ENCODE data around the gene TMEM156. TPM values are rescaled to one million over a fixed set of nuclear protein-coding genes. Genes with fewer than 3 reads are reported as not detected.
"Not testable (repeated sequence)": the region's sequence is repeated elsewhere in the genome, so short reads cannot be mapped to it uniquely, and the experiment has no call there.

TMEM156 gene
- total RNA-seq, 3 donors from 2014 or later (not counting 1 experiment from before 2014, with no cell fraction given) = 13.8 to 22.3 (median 16.8) TPM

GRCh38 chr4:38965866-38966265, 66.3 kb downstream of the TMEM156 start:
- peak overlapping the region in 1 of 2 donors; percentile 25 for H3K27ac Mint-ChIP-seq
- H3K36me3 Mint-ChIP-seq = peaks cover 13% of the 10 kb centered on the region

GRCh38 chr4:38964942-38965775, 67.0 kb downstream of the TMEM156 start:
- DNase-seq (no peak), ATAC-seq (no peak)
- Mint-ChIP-seq H3K4me1 (peaks cover 0 to 4% of the 10 kb centered on the region in 2 donors), H3K27me3 (ENCODE audit: low read depth in 2 of 2) (no peaks in the 10 kb centered on the region), H3K4me3 (no peak overlapping the region), H3K9me3 (peaks cover 0 to 2% of the 10 kb centered on the region in 2 donors), H3K27ac (no peak overlapping the region), H3K36me3 (peaks cover 8% of the 10 kb centered on the region)
- no peak overlapping the region for H3K4me3 ChIP-seq (ENCODE audit: low read length)
- H3K27ac ChIP-seq (ENCODE audit: low read length) = no peak overlapping the region
- no peaks in the 10 kb centered on the region for H3K9me3 ChIP-seq (ENCODE audit: control insufficient read depth, insufficient read depth, low read length)
- TF ChIP-seq CTCF (IDR thresholded peaks at IDR 0.05) = no peak
- H3K4me1 ChIP-seq (ENCODE audit: control insufficient read depth, insufficient read depth, low read length) = no peaks in the 10 kb centered on the region
- intact Hi-C loops (cut with micrococcal nuclease) = no loop called here
- 95% methylated on average over 11 of the region's 11 CpGs for WGBS (ENCODE audit: insufficient coverage)
- peaks cover 42% of the 10 kb centered on the region for H3K36me3 ChIP-seq (ENCODE audit: control insufficient read depth, insufficient read depth, low read length)
- no peaks in the 10 kb centered on the region for H3K27me3 ChIP-seq (ENCODE audit: control insufficient read depth, insufficient read depth, low read length)

More at GRCh38 chr4:38965866-38966265, 66.3 kb downstream of the TMEM156 start:
- DNase-seq = no peak
- H3K27ac ChIP-seq (ENCODE audit: low read length) = no peak overlapping the region
- H3K4me3 Mint-ChIP-seq = no peak overlapping the region
- H3K27me3 ChIP-seq (ENCODE audit: control insufficient read depth, insufficient read depth, low read length) = no peaks in the 10 kb centered on the region
- no peaks in the 10 kb centered on the region for H3K9me3 ChIP-seq (ENCODE audit: control insufficient read depth, insufficient read depth, low read length)
- peaks cover 49% of the 10 kb centered on the region for H3K36me3 ChIP-seq (ENCODE audit: control insufficient read depth, insufficient read depth, low read length)
- no peaks in the 10 kb centered on the region for H3K27me3 Mint-ChIP-seq (ENCODE audit: low read depth in 2 of 2)
- intact Hi-C loops (cut with micrococcal nuclease) = no loop called here
- no peak for TF ChIP-seq CTCF (IDR thresholded peaks at IDR 0.05)
- no peaks in the 10 kb centered on the region for H3K4me1 ChIP-seq (ENCODE audit: control insufficient read depth, insufficient read depth, low read length)
- WGBS (ENCODE audit: insufficient coverage) = 77% methylated on average over 2 of the region's 3 CpGs
- peaks cover 0 to 4% of the 10 kb centered on the region in 2 donors for H3K4me1 Mint-ChIP-seq
- H3K4me3 ChIP-seq (ENCODE audit: low read length) = no peak overlapping the region
- ATAC-seq = no peak
- H3K9me3 Mint-ChIP-seq = peaks cover 0 to 2% of the 10 kb centered on the region in 2 donors

GRCh38 chr4:38959248-38959647, 73.0 kb downstream of the TMEM156 start:
- H3K4me3 Mint-ChIP-seq; H3K4me1 ChIP-seq (ENCODE audit: control insufficient read depth, insufficient read depth, low read length); intact Hi-C loops (cut with micrococcal nuclease); H3K4me1 Mint-ChIP-seq; H3K27ac ChIP-seq (ENCODE audit: low read length); H3K9me3 Mint-ChIP-seq; H3K36me3 Mint-ChIP-seq; H3K27me3 Mint-ChIP-seq (ENCODE audit: low read depth in 2 of 2); DNase-seq; H3K27me3 ChIP-seq (ENCODE audit: control insufficient read depth, insufficient read depth, low read length); H3K27ac Mint-ChIP-seq; H3K4me3 ChIP-seq (ENCODE audit: low read length); ATAC-seq; H3K9me3 ChIP-seq (ENCODE audit: control insufficient read depth, insufficient read depth, low read length); H3K36me3 ChIP-seq (ENCODE audit: control insufficient read depth, insufficient read depth, low read length): not testable (repeated sequence)
- 97% methylated on average over 5 of the region's 5 CpGs for WGBS (ENCODE audit: insufficient coverage)

- Histone ChIP-seq H3K4me3 (ENCODE audit: low read length) (no peak overlapping the region), H3K4me1 (ENCODE audit: control insufficient read depth, insufficient read depth, low read length) (no peaks in the 10 kb centered on the region), H3K9me3 (ENCODE audit: control insufficient read depth, insufficient read depth, low read length) (no peaks in the 10 kb centered on the region), H3K27ac (ENCODE audit: low read length) (no peak overlapping the region), H3K36me3 (ENCODE audit: control insufficient read depth, insufficient read depth, low read length) (no peaks in the 10 kb centered on the region), H3K27me3 (ENCODE audit: control insufficient read depth, insufficient read depth, low read length) (no peaks in the 10 kb centered on the region)
- intact Hi-C loops (cut with micrococcal nuclease) = no loop called here
- WGBS (ENCODE audit: insufficient coverage) = 100% methylated on average over 3 of the region's 4 CpGs
- Mint-ChIP-seq H3K9me3 (peaks cover 0 to 2% of the 10 kb centered on the region in 2 donors), H3K27me3 (ENCODE audit: low read depth in 2 of 2) (peaks cover 0 to 2% of the 10 kb centered on the region in 2 donors), H3K27ac (no peak overlapping the region), H3K4me1 (no peaks in the 10 kb centered on the region), H3K36me3 (no peaks in the 10 kb centered on the region), H3K4me3 (no peak overlapping the region)
- no peak for TF ChIP-seq CTCF (IDR thresholded peaks at IDR 0.05)
- DNase-seq = no peak
- no peak for ATAC-seq
Observed at GRCh38 chr4:38958453-38959190, 73.6 kb downstream of the TMEM156 start.

Measured in natural killer cell (primary cell).